Eye (tissue), 1 donor: ENCODE results near the gene RHBDL1.

ENCODE experiments used
- DNase-seq: peaks from one replicate; pipeline ENCODE4 v3.0.0-alpha.2; 2015

The RHBDL1 gene

GRCh38 chr16:658679-659571 is 16.5 kb upstream of the RHBDL1 start:
- DNase-seq: no peak

DNA sequence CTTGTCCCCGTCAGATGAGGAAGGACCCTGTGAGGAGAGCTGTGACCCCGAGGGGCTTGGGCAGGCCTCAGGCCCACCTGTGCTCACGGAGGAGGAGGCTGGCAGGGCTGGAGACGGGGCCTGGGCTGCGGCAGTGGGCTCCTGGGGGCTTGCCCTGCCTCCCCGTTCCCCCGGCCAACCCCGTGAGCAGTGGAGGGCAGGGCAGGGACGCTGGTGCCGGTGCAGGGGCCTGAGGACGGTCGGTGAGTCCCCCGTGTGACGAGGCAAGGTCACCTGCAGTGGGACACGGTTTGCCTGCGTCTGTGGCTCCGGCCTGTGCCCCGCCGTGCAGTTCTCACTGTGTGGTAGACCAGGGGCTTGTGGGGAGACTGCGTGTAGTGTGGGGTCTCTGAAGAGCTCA is 15.9 kb upstream of the RHBDL1 start:
- DNase-seq: no peak

GRCh38 chr16:660132-660458 is 15.4 kb upstream of the RHBDL1 start:
- DNase-seq: no peak

DNA sequence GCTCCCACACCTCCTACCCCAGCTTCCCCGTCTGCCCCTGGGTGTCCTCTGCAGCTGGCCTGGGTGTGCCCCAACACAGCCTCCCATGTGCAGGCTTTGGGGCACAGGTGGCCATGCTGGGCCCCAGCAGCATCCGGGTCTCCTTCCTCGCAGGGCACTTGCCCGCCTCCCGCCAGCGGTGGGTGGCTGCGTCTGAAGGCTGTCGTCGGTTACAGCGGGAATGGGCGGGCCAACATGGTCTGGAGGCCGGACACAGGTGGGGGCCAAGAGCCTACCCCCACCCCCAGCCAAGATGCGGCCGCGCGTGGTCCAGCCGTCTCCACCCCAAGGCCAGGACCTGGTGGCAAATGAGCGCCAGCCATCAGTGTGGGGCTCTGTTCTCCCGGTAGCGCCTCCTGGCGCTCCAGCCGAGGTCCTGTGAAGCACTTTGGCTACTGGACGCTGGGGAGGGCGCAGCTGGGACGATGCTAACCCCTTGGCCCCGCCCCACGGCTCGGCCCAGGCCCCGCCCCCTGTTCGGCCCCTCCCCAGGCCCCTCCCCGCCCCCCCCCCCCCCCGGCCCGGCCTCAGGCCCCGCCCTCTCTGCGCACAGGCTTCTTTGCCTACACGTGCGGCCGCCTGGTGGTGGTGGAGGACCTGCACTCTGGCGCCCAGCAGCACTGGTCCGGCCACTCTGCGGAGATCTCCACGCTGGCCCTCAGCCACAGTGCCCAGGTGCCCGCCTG is 14.8 kb upstream of the RHBDL1 start:
- DNase-seq: peak; percentile 92

- DNase-seq: no peak
Observed at GRCh38 chr16:661184-661821, 14.2 kb upstream of the RHBDL1 start.

DNA sequence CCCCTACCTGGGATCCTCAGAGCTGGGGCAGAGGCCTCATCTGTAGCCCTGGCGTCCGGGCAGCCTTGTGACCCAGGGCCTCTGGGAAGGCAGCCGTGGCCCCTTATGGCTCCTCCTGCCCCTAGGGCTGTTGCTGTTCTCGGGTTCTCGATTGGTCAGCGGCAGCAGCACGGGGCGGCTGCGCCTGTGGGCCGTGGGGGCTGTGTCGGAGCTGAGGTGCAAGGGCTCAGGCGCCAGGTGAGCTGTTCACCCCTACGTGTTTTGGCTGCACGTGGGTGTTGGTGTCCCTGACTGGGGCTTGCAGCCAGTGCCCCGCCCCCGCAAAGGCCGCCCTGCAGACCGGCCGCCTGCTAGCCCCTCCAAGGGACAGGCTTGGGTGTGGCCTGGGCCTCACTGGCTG is 13.4 kb upstream of the RHBDL1 start:
- no peak for DNase-seq

DNA sequence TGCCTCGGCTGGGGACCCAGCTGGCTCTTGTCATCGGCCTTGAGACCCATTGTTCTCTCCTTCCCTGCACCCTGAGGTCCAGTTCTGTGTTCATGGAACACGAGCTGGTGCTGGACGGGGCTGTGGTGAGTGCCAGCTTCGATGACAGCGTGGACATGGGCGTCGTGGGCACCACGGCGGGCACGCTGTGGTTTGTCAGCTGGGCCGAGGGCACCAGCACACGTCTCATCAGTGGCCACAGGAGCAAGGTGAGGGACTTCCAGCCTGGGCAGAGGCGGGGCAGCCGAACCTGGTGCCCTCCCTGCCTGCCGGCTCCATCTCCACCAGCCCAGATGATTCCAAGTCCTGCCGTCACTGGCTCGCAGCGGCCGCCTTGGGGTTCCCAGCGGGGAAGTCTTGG is 12.9 kb upstream of the RHBDL1 start:
- DNase-seq: no peak

- no peak for DNase-seq
Observed at GRCh38 chr16:666572-666971, 8.9 kb upstream of the RHBDL1 start.

- DNase-seq: no peak
Observed at GRCh38 chr16:667113-667779, 8.2 kb upstream of the RHBDL1 start.

- peak; percentile 95 for DNase-seq
Observed at GRCh38 chr16:667780-668518, 7.5 kb upstream of the RHBDL1 start, which contains the start of gene RHOT2. RHOT2 (plus strand) TSS chr16:668132; CDS start chr16:668200, 68 bp downstream.

GRCh38 chr16:668519-669171 is 6.8 kb upstream of the RHBDL1 start:
- peak; percentile 13 for DNase-seq

GRCh38 chr16:669666-670065 is 5.8 kb upstream of the RHBDL1 start:
- DNase-seq: no peak

GRCh38 chr16:670485-671352 is 4.8 kb upstream of the RHBDL1 start:
- DNase-seq: no peak

- no peak for DNase-seq
Observed at GRCh38 chr16:671353-672131, 3.9 kb upstream of the RHBDL1 start.

DNA sequence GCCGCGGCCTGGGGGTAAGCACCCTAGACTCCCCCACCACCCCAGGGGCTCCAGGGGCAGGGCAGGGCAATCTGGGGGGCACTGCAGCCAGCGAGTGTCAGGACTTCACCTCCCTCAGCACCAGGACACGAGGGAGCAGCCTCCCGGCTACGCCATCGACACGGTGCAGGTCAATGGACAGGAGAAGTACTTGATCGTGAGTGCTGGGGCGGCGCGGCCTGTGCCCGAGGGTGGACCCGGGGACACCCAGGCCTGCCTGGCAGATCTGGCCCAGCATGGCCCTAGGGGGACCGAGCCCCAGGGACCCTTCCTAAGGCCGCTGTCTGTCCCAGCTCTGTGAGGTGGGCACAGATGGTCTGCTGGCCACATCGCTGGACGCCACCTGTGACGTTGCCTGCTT is 3.1 kb upstream of the RHBDL1 start:
- no peak for DNase-seq

DNA sequence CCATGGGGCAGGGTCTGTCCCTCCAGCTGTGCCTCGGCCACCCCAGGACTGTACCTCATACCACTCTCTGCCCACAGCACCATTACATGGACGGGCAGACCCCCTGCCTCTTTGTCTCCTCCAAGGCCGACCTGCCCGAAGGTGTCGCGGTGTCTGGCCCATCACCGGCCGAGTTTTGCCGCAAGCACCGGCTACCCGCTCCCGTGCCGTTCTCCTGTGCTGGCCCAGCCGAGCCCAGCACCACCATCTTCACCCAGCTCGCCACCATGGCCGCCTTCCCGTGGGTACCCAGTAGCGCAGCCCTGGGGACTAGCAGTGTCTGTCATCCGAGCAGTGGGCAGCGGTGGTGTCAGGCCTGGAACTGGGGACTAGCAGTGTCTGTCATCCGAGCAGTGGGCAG is 2.6 kb upstream of the RHBDL1 start:
- DNase-seq: no peak

GRCh38 chr16:673399-673991 is 2.0 kb upstream of the RHBDL1 start:
- no peak for DNase-seq

DNA sequence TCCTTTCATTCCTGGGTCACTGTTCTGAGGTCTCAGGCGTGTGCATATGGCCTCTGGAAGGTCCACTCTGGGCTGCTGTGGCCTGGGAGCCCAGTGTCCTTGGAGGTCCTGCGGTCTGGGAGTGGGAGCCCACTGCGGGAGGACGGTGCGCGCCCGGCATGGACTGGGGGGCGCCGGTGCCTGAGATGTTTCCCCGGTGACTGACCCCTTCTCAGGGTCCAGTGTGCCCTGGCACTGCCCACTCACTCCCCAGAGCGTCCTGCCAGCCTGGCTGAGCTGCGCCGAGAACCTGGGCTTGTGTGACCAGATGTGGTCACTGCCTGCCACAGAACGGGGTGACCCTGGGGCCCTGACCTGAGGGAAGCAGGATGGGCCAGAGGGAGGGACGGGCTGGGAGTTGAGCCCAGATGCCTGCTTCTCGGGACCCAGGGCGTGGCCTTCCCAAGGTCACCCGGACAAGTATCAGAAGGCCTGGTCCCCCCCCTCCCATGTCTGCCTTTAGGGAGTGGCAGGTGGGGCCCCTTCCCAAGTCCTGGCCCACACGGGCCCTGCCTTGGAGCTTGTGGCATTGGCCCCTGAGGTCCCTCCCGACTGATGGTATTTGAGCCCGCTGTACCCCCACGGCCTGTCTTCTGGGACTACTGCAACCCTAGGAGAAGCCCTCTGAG is 1.1 kb upstream of the RHBDL1 start:
- DNase-seq: no peak
